ENCODE data around the gene KCNQ5.
"Not testable (repeated sequence)": the region's sequence is repeated elsewhere in the genome, so short reads cannot be mapped to it uniquely, and the experiment has no call there.

Gene KCNQ5

GRCh38 chr6:73156793-73157767, 535.2 kb downstream of the KCNQ5 start:
- no peaks in the 10 kb centered on the region for H3K36me3 ChIP-seq (ENCODE audit: insufficient read depth, low read length)
- H3K4me1 ChIP-seq (ENCODE audit: insufficient read depth, low read length): no peaks in the 10 kb centered on the region
- H3K9ac ChIP-seq (ENCODE audit: low read depth, low read length): no peak overlapping the region
- H3K9me3 ChIP-seq (ENCODE audit: control insufficient read depth, insufficient read depth, low read length): no peaks in the 10 kb centered on the region

- H3K4me1 ChIP-seq (ENCODE audit: insufficient read depth, low read length): no peaks in the 10 kb centered on the region
- H3K9ac ChIP-seq (ENCODE audit: low read depth, low read length): no peak overlapping the region
- H3K36me3 ChIP-seq (ENCODE audit: insufficient read depth, low read length): no peaks in the 10 kb centered on the region
- no peaks in the 10 kb centered on the region for H3K9me3 ChIP-seq (ENCODE audit: control insufficient read depth, insufficient read depth, low read length)
Observed at GRCh38 chr6:73157870-73158269, 536.0 kb downstream of the KCNQ5 start.

GRCh38 chr6:73169111-73169510, 547.2 kb downstream of the KCNQ5 start:
- no peaks in the 10 kb centered on the region for H3K36me3 ChIP-seq (ENCODE audit: insufficient read depth, low read length)
- H3K4me1 ChIP-seq (ENCODE audit: insufficient read depth, low read length): no peaks in the 10 kb centered on the region
- no peak overlapping the region for H3K9ac ChIP-seq (ENCODE audit: low read depth, low read length)
- no peaks in the 10 kb centered on the region for H3K9me3 ChIP-seq (ENCODE audit: control insufficient read depth, insufficient read depth, low read length)

- H3K9me3 ChIP-seq (ENCODE audit: control insufficient read depth, insufficient read depth, low read length): no peaks in the 10 kb centered on the region
- H3K4me1 ChIP-seq (ENCODE audit: insufficient read depth, low read length): no peaks in the 10 kb centered on the region
- no peaks in the 10 kb centered on the region for H3K36me3 ChIP-seq (ENCODE audit: insufficient read depth, low read length)
- no peak overlapping the region for H3K9ac ChIP-seq (ENCODE audit: low read depth, low read length)
Observed at GRCh38 chr6:73169633-73170032, 547.8 kb downstream of the KCNQ5 start.

- Histone ChIP-seq H3K4me1 (ENCODE audit: insufficient read depth, low read length) (no peaks in the 10 kb centered on the region), H3K9me3 (ENCODE audit: control insufficient read depth, insufficient read depth, low read length) (no peaks in the 10 kb centered on the region)
Observed at GRCh38 chr6:73174646-73175045, 552.8 kb downstream of the KCNQ5 start.

GRCh38 chr6:73176057-73176456, 554.2 kb downstream of the KCNQ5 start:
- Histone ChIP-seq H3K36me3 (ENCODE audit: insufficient read depth, low read length) (no peaks in the 10 kb centered on the region), H3K4me1 (ENCODE audit: insufficient read depth, low read length) (peaks cover 10% of the 10 kb centered on the region), H3K9ac (ENCODE audit: low read depth, low read length) (no peak overlapping the region), H3K9me3 (ENCODE audit: control insufficient read depth, insufficient read depth, low read length) (no peaks in the 10 kb centered on the region)

More at GRCh38 chr6:73174646-73175045, 552.8 kb downstream of the KCNQ5 start:
- no peaks in the 10 kb centered on the region for H3K36me3 ChIP-seq (ENCODE audit: insufficient read depth, low read length)
- H3K9ac ChIP-seq (ENCODE audit: low read depth, low read length): no peak overlapping the region

GRCh38 chr6:73177221-73177944, 555.5 kb downstream of the KCNQ5 start:
- Histone ChIP-seq H3K9ac (ENCODE audit: low read depth, low read length) (no peak overlapping the region), H3K4me1 (ENCODE audit: insufficient read depth, low read length) (peaks cover 10% of the 10 kb centered on the region), H3K9me3 (ENCODE audit: control insufficient read depth, insufficient read depth, low read length) (no peaks in the 10 kb centered on the region), H3K36me3 (ENCODE audit: insufficient read depth, low read length) (no peaks in the 10 kb centered on the region)

GRCh38 chr6:73180076-73180738, 558.3 kb downstream of the KCNQ5 start:
- H3K9ac ChIP-seq (ENCODE audit: low read depth, low read length): no peak overlapping the region
- H3K4me1 ChIP-seq (ENCODE audit: insufficient read depth, low read length): peaks cover 10% of the 10 kb centered on the region
- no peaks in the 10 kb centered on the region for H3K9me3 ChIP-seq (ENCODE audit: control insufficient read depth, insufficient read depth, low read length)
- no peaks in the 10 kb centered on the region for H3K36me3 ChIP-seq (ENCODE audit: insufficient read depth, low read length)

- H3K9ac ChIP-seq (ENCODE audit: low read depth, low read length): no peak overlapping the region
- no peaks in the 10 kb centered on the region for H3K9me3 ChIP-seq (ENCODE audit: control insufficient read depth, insufficient read depth, low read length)
- H3K4me1 ChIP-seq (ENCODE audit: insufficient read depth, low read length): peaks cover 10% of the 10 kb centered on the region
- no peaks in the 10 kb centered on the region for H3K36me3 ChIP-seq (ENCODE audit: insufficient read depth, low read length)
Observed at GRCh38 chr6:73180763-73181619, 559.1 kb downstream of the KCNQ5 start.

- Histone ChIP-seq H3K9ac (ENCODE audit: low read depth, low read length) (no peak overlapping the region), H3K36me3 (ENCODE audit: insufficient read depth, low read length) (no peaks in the 10 kb centered on the region), H3K4me1 (ENCODE audit: insufficient read depth, low read length) (peaks cover 10% of the 10 kb centered on the region), H3K9me3 (ENCODE audit: control insufficient read depth, insufficient read depth, low read length) (no peaks in the 10 kb centered on the region)
Observed at GRCh38 chr6:73182021-73182607, 560.2 kb downstream of the KCNQ5 start.

GRCh38 chr6:73193302-73193701, 571.4 kb downstream of the KCNQ5 start:
- H3K36me3 ChIP-seq (ENCODE audit: insufficient read depth, low read length); H3K4me1 ChIP-seq (ENCODE audit: insufficient read depth, low read length); H3K9ac ChIP-seq (ENCODE audit: low read depth, low read length); H3K9me3 ChIP-seq (ENCODE audit: control insufficient read depth, insufficient read depth, low read length): not testable (repeated sequence)

GRCh38 chr6:73194744-73195143, 572.9 kb downstream of the KCNQ5 start:
- Histone ChIP-seq H3K4me1 (ENCODE audit: insufficient read depth, low read length) (no peaks in the 10 kb centered on the region), H3K36me3 (ENCODE audit: insufficient read depth, low read length) (no peaks in the 10 kb centered on the region), H3K9me3 (ENCODE audit: control insufficient read depth, insufficient read depth, low read length) (no peaks in the 10 kb centered on the region), H3K9ac (ENCODE audit: low read depth, low read length) (no peak overlapping the region)

- peaks cover 4% of the 10 kb centered on the region for H3K4me1 ChIP-seq (ENCODE audit: insufficient read depth, low read length)
- no peaks in the 10 kb centered on the region; the same call in 1 of the 2 replicates for H3K9me3 ChIP-seq (ENCODE audit: control insufficient read depth, insufficient read depth, low read length)
- H3K9ac ChIP-seq (ENCODE audit: low read depth, low read length): no peak overlapping the region
- no peaks in the 10 kb centered on the region for H3K36me3 ChIP-seq (ENCODE audit: insufficient read depth, low read length)
Observed at GRCh38 chr6:73200247-73200646, 578.4 kb downstream of the KCNQ5 start.
